ENCODE results near the gene LHPP. TPM values are rescaled to one million over a fixed set of nuclear protein-coding genes. Genes with fewer than 3 reads are reported as not detected.

LHPP gene
- total RNA-seq, 1 experiment from 2014 or later = 3.7 TPM

- DNase-seq (ENCODE audit: unreplicated experiment) = no peak
- no peaks in the 10 kb centered on the region for H3K27me3 Mint-ChIP-seq (ENCODE audit: insufficient read depth, unreplicated experiment)
- intact Hi-C loops (cut with micrococcal nuclease) = no loop called here
- BruUV-seq (replicated peaks) = no TSS peak
- no peak overlapping the region for H3K4me3 Mint-ChIP-seq (ENCODE audit: unreplicated experiment)
- no peak overlapping the region for H3K27ac Mint-ChIP-seq (ENCODE audit: low read depth, unreplicated experiment)
- no peaks in the 10 kb centered on the region for H3K4me1 Mint-ChIP-seq (ENCODE audit: insufficient read depth, unreplicated experiment)
- no peaks in the 10 kb centered on the region for H3K9me3 Mint-ChIP-seq (ENCODE audit: unreplicated experiment)
- no peaks in the 10 kb centered on the region for H3K36me3 Mint-ChIP-seq (ENCODE audit: insufficient read depth, unreplicated experiment)
- POLR2A ChIA-PET = interaction anchor here (0.9 kb wide), 1 partner anchor 9 kb away, joined by 3 read pairs; no protein-coding TSS in a partner anchor
- TF ChIP-seq, protein P1, sequence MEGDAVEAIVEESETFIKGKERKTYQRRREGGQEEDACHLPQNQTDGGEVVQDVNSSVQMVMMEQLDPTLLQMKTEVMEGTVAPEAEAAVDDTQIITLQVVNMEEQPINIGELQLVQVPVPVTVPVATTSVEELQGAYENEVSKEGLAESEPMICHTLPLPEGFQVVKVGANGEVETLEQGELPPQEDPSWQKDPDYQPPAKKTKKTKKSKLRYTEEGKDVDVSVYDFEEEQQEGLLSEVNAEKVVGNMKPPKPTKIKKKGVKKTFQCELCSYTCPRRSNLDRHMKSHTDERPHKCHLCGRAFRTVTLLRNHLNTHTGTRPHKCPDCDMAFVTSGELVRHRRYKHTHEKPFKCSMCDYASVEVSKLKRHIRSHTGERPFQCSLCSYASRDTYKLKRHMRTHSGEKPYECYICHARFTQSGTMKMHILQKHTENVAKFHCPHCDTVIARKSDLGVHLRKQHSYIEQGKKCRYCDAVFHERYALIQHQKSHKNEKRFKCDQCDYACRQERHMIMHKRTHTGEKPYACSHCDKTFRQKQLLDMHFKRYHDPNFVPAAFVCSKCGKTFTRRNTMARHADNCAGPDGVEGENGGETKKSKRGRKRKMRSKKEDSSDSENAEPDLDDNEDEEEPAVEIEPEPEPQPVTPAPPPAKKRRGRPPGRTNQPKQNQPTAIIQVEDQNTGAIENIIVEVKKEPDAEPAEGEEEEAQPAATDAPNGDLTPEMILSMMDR (IDR thresholded peaks at IDR 0.05; ENCODE audit: unreplicated experiment) = no peak
- CTCF ChIA-PET = no interaction called here
Observed at GRCh38 chr10:124493214-124493882, 31.7 kb downstream of the LHPP start.

DNA sequence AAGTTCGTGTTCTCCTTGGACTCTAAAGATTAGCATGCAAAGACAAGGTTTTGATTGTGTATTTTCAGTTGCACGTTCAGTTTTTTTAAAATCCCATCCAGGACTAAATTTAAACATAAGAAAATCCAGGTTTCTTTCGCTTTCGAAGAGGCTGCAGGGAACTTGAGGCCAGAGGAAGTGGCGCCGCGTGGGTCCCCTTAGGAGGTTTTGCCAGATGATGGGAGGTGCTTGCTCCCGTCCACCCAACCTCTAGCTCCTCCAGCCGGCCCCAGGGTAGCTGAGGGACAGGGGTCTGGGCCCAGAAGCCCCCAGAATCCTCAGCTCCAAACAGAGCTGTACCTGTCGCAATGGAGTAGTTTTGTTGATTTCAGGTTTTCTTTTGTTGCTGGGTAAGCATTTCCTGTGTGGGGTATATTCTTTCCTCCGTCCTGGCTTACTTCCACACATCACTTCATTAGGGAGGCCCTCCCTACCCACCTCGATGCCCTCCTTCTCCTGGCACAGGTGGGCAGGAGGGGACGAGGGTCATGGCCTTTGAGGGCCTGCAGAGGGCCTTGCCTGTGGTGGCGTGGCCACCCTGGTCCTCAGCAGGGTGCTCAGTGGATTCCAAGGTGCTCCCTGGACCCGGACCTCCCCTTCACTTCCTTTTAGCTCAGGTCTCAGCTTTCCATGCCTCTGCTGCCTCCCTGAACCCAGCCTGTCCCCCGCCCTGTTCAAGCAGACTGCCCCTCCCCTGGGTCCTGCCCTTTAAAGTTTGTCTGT, 32.6 kb downstream of the LHPP start:
- Mint-ChIP-seq H3K27ac (ENCODE audit: low read depth, unreplicated experiment) (no peak overlapping the region), H3K4me1 (ENCODE audit: insufficient read depth, unreplicated experiment) (no peaks in the 10 kb centered on the region), H3K36me3 (ENCODE audit: insufficient read depth, unreplicated experiment) (no peaks in the 10 kb centered on the region), H3K4me3 (ENCODE audit: unreplicated experiment) (no peak overlapping the region), H3K9me3 (ENCODE audit: unreplicated experiment) (no peaks in the 10 kb centered on the region), H3K27me3 (ENCODE audit: insufficient read depth, unreplicated experiment) (no peaks in the 10 kb centered on the region)
- no peak for DNase-seq (ENCODE audit: unreplicated experiment)
- POLR2A ChIA-PET = interaction anchor here (0.6 to 0.9 kb wide), 2 partner anchors 10 to 768 kb away, joined by 3 to 4 read pairs; no protein-coding TSS in a partner anchor
- intact Hi-C loops (cut with micrococcal nuclease) = no loop called here
- CTCF ChIA-PET = no interaction called here
- TF ChIP-seq, protein P1 (IDR thresholded peaks at IDR 0.05; ENCODE audit: unreplicated experiment) = no peak
- no TSS peak for BruUV-seq (replicated peaks)

DNA sequence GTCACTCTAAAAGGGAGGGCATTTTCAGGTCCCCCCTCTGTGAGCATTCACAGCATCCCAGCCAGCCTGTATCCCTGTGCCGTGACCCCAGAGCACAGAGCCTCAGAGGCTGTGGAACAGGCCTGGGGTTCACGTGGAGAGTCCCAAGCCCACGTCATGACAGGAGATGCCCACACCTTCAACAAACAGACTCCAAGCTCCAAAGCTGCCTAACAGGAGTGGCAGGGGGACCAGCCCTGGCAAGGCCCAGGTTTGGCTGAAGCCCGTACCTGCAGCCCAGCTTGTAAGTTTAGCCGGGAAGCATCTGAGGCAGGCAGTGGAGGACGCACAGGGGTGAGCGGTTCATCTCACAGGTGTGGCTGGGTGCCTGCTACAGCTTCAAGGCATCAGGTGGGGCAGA, 33.5 kb downstream of the LHPP start:
- Mint-ChIP-seq H3K27ac (ENCODE audit: low read depth, unreplicated experiment) (no peak overlapping the region), H3K4me1 (ENCODE audit: insufficient read depth, unreplicated experiment) (no peaks in the 10 kb centered on the region), H3K9me3 (ENCODE audit: unreplicated experiment) (no peaks in the 10 kb centered on the region), H3K36me3 (ENCODE audit: insufficient read depth, unreplicated experiment) (no peaks in the 10 kb centered on the region), H3K4me3 (ENCODE audit: unreplicated experiment) (no peak overlapping the region), H3K27me3 (ENCODE audit: insufficient read depth, unreplicated experiment) (no peaks in the 10 kb centered on the region)
- DNase-seq (ENCODE audit: unreplicated experiment) = no peak
- TF ChIP-seq, protein P1 (IDR thresholded peaks at IDR 0.05; ENCODE audit: unreplicated experiment) = no peak
- ChIA-PET POLR2A (interaction anchor here (0.6 kb wide), 1 partner anchor 767 kb away, joined by 4 read pairs; no protein-coding TSS in a partner anchor), CTCF (interaction anchor here (0.7 kb wide), 1 partner anchor 246 kb away, joined by 3 read pairs; no protein-coding TSS in a partner anchor)
- intact Hi-C loops (cut with micrococcal nuclease) = no loop called here
- no TSS peak for BruUV-seq (replicated peaks)

DNA sequence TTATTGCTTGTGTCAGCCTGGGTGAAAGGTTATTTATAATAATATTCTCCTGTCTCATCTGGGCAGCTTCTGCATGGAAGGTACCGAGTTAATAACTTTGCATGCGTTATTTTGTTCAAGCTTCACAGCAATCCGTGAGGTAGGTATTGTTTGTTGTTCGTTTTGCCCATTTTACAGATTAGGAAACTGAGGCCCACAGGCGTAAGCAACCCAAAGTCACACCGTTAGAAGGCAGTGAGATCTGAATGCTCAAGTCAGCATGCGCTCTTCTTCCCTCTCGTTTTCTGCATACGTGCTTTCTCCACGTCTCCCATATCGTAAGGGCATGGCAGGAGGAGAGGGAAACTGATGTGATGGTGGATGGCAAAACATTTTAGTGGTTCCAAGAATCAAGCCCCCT, 34.1 kb downstream of the LHPP start:
- BruUV-seq (replicated peaks) = no TSS peak
- Mint-ChIP-seq H3K27me3 (ENCODE audit: insufficient read depth, unreplicated experiment) (no peaks in the 10 kb centered on the region), H3K4me3 (ENCODE audit: unreplicated experiment) (no peak overlapping the region), H3K27ac (ENCODE audit: low read depth, unreplicated experiment) (no peak overlapping the region), H3K4me1 (ENCODE audit: insufficient read depth, unreplicated experiment) (no peaks in the 10 kb centered on the region), H3K36me3 (ENCODE audit: insufficient read depth, unreplicated experiment) (no peaks in the 10 kb centered on the region), H3K9me3 (ENCODE audit: unreplicated experiment) (no peaks in the 10 kb centered on the region)
- ChIA-PET CTCF (interaction anchor here (0.6 to 0.7 kb wide), 2 partner anchors 176 to 246 kb away, joined by 3 read pairs; no protein-coding TSS in a partner anchor), POLR2A (no interaction called here)
- DNase-seq (ENCODE audit: unreplicated experiment) = no peak
- TF ChIP-seq, protein P1 (IDR thresholded peaks at IDR 0.05; ENCODE audit: unreplicated experiment) = no peak
- intact Hi-C loops (cut with micrococcal nuclease) = no loop called here
